ENCODE results near the gene PRPSAP2.

GRCh38 chr17:18978655-18979054 lies 120.7 kb downstream of the PRPSAP2 start:
- TF ChIP-seq CTCF (IDR thresholded peaks at IDR 0.05) (no peak), POLR2A (IDR thresholded peaks at IDR 0.05) (no peak)

All from adrenal gland (tissue), 5 donors.